Skin of body (tissue), 3 donors: ENCODE data around the gene KIF13A. TPM values are rescaled to one million over a fixed set of nuclear protein-coding genes. Genes with fewer than 3 reads are reported as not detected.

Experiments used
- DNase-seq: peaks from one replicate; lab custom pipeline; 2025; lab: John Stamatoyannopoulos, UW
- small RNA-seq: library from RNA; depleted of rRNA; stranded (forward); fragments of <200 nt; gene quantifications from one replicate; pipeline ENCODE3, GENCODE V24; 2014; ENCODE audit warnings: low replicate concordance
- total RNA-seq: library from RNA; depleted of rRNA; stranded (reverse); fragments of >200 nt; gene quantifications from one replicate; pipeline ENCODE4 v1.2.3, GENCODE V29; 2014

KIF13A gene
- total RNA-seq, 1 donor from 2014 or later = 46.1 TPM

DNA sequence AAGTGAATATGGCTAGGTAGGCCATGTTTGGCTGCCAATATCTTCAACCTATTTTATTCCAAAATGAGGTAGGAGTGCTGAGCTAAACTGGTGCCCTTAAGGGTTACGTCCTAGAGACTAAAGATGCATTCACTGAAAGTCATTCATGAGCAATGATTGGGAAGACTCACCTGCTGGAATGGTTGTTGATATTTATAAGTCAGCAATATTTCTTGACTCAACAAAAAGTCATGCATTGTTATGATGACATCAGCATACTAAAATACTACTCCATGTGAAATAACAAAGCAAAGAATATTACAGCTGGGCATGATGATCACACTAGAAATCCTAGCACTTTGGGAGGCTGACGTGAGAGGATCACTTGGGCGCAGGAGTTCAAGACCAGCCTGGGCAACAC is 263.1 kb downstream of the KIF13A start:
- DNase-seq = no peak

DNA sequence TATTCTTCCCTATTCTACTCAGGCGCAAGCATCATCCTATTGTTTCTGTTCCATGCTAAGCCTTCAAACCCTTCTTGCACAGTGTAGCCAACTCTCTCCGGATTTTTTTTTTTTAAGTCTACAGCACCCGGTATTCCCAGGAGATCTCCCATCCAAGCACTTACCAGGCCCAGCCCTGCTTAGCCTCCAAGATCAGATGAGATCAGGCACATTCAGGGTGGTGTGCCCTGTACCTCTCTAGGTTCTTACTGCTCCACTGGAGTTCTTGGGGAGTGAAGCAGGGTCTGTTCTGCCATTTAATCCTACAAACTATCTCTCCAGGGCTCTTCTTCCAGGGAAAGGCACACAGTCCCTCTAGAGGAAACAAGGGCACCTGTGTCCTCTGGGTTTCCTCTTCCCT is 265.8 kb downstream of the KIF13A start:
- no peak for DNase-seq

GRCh38 chr6:17719323-17720041 is 268.0 kb downstream of the KIF13A start:
- DNase-seq = no peak

DNA sequence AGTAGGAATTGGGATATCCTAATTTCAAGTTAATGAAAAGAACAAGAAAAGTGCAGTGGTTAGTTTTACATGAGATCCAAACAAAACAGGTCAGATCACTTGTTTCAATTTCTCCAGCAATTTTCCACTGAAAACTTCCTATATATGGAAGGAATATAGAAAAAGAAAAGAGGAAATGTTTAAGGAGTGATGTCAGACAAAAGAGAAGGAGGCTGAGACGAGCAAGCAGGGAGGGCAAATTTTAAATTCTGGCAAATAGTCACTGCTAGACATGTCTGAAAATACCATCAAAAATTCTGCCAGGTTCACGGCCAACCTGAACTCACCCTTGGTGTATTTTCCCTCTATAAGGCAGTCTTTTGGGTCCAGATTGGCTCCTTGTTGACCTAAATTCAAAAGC is 271.2 kb downstream of the KIF13A start:
- no peak for DNase-seq

DNA sequence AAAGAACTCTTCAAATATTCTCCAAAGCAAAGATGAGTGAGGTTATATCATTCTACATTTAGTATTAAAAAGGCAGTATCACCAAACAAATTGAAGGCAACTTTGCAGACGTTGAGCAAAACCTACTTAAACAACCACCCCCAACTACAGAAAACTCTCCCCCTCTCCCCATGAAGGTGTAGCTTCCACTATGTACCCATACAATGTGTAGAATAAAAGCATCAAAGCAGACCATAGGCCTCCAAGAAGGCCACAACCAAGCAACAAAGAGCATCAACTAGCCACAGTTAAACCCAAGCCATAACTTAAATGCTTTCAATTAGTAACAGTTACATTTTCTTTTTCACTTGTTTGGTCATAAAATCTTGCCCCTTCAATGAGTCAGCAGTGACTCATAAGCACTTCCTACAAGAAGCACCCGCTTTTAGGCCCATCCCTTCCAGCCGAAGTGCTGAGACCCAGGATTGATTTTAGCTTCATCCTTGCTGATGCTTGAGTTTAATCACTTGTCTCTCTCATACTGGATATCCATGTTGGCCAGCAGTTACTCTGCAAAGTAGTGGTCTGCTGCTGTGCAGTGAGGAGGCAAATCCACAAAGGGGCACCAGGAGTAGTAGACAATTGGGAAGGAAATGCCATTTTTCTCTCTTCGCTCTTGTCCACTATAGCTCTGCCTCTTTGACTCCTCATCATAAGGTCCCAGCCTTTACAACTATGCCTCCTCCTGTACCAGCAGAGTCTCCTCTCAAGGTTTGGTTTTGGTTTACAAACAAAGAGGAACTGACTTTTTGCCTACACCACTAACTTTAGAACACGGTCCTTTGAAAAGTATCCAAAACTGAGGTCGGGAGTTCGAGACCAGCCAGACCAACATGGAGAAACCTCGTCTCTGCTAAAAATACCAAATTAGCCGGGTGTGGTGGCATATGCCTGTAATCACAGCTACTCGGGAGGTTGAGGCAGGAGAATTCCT is 272.3 kb downstream of the KIF13A start:
- DNase-seq = no peak

GRCh38 chr6:17714177-17714576 is 273.3 kb downstream of the KIF13A start:
- DNase-seq = no peak

- DNase-seq = no peak
Observed at GRCh38 chr6:17712576-17712975, 274.9 kb downstream of the KIF13A start.

GRCh38 chr6:17710331-17710730 is 277.1 kb downstream of the KIF13A start:
- no peak for DNase-seq

GRCh38 chr6:17709476-17709875 is 278.0 kb downstream of the KIF13A start:
- DNase-seq = no peak

Small RNAs within 50 kb of the gene (small RNA-seq; reads per million reads assigned to genes)
- gene RF00019 (not detected), gene RNA5SP204 (0.31 reads per million, percentile 32 among the genes with 10 or more reads in this experiment)

Other genes with a start within 250 kb of the KIF13A start
- gene NHLRC1, start 135.0 kb upstream of the KIF13A start, total RNA-seq = 1.2 TPM
- 5.9 TPM for gene TPMT, start 167.4 kb upstream of the KIF13A start, total RNA-seq
- gene KDM1B, start 167.8 kb upstream of the KIF13A start, total RNA-seq = 19.3 TPM